ENCODE data around the gene EIF2A. TPM values are rescaled to one million over a fixed set of nuclear protein-coding genes. Genes with fewer than 3 reads are reported as not detected.

The EIF2A gene
- total and polyA plus RNA-seq, 9 of the 15 experiments (the other 6 are each of a cell fraction or from before 2014, with no cell fraction given): 106 to 192 (median 168) TPM

GRCh38 chr3:150631515-150632221, 85.1 kb downstream of the EIF2A start (continued):
- TF ChIP-seq E2F5 (CRISPR knock-in tag; IDR thresholded peaks at IDR 0.05) (no peak), ZNF143 (CRISPR knock-in tag; IDR thresholded peaks at IDR 0.05) (no peak), MXI1 (IDR thresholded peaks at IDR 0.05; ENCODE audit: low read depth, low read length) (no peak), VEZF1 (CRISPR knock-in tag; IDR thresholded peaks at IDR 0.05) (no peak), DLX4 (CRISPR knock-in tag; IDR thresholded peaks at IDR 0.05) (no peak), ZBTB7A (IDR thresholded peaks at IDR 0.05; ENCODE audit: borderline replicate concordance, control insufficient read depth, low read depth, low read length) (no peak), CBX5 (IDR thresholded peaks at IDR 0.05; ENCODE audit: borderline replicate concordance, low read depth) (no peak), PHF20 (IDR thresholded peaks at IDR 0.05; ENCODE audit: partially characterized antibody) (no peak), HINFP (tag; conservative IDR thresholded peaks at IDR 0.05; ENCODE audit: low read depth) (no peak), MAFG (tag; conservative IDR thresholded peaks at IDR 0.05) (peak; percentile 88), ZNF584 (CRISPR knock-in tag; IDR thresholded peaks at IDR 0.05; ENCODE audit: low read depth) (no peak), ARNT (IDR thresholded peaks at IDR 0.05) (no peak), HIVEP1 (CRISPR knock-in tag; IDR thresholded peaks at IDR 0.05) (no peak), UBTF (IDR thresholded peaks at IDR 0.05; ENCODE audit: borderline replicate concordance in 1 of 2, low read depth in 2 of 2, low read length in 2 of 2) (no peak), ZBTB11 (CRISPR knock-in tag; IDR thresholded peaks at IDR 0.05) (no peak), ZBTB8A (IDR thresholded peaks at IDR 0.05; ENCODE audit: partially characterized antibody) (no peak)
